Retinal pigment epithelial cell (primary cell): ENCODE results near the gene FARSA.

Experiments
- DNase-seq: peaks from one replicate; pipeline ENCODE4 v3.0.0-alpha.2; 2010; ENCODE audit warnings: low read depth
- H3K4me3 ChIP-seq: 2 replicates; pipeline ENCODE4 v1.5.1; 2011; ENCODE audit warnings: mild to moderate bottlenecking, low read length, control low read depth, moderate library complexity
- CTCF ChIP-seq: conservative IDR thresholded peaks from 2 replicates; pipeline ENCODE4 v1.5.1; 2011; ENCODE audit warnings: low read depth, low read length, control low read depth, inconsistent platforms

Gene FARSA

GRCh38 chr19:12946092-12946721 lies 12.7 kb upstream of the FARSA start:
- no peak for TF ChIP-seq CTCF
- H3K4me3 ChIP-seq: peak overlapping the region; percentile 79
- peak; percentile 55 for DNase-seq

- no peak for TF ChIP-seq CTCF
- DNase-seq: peak; percentile 90
- peak within 1 kb of the TSS; percentile 79 for H3K4me3 ChIP-seq
Measured at GRCh38 chr19:12945479-12946091, 12.1 kb upstream of the FARSA start, which contains the start of gene RAD23A. Gene RAD23A (plus strand): TSS chr19:12945862. CDS start chr19:12945949, 87 bp downstream.

GRCh38 chr19:12944104-12944674 lies 10.7 kb upstream of the FARSA start:
- no peak overlapping the region for H3K4me3 ChIP-seq
- no peak for TF ChIP-seq CTCF
- DNase-seq: no peak

- no peak for TF ChIP-seq CTCF
- no peak for DNase-seq
- H3K4me3 ChIP-seq: no peak overlapping the region
Measured at GRCh38 chr19:12943437-12944044, 10.0 kb upstream of the FARSA start.

GRCh38 chr19:12940897-12941296 lies 7.4 kb upstream of the FARSA start:
- no peak for TF ChIP-seq CTCF
- peak overlapping the region; percentile 14 for H3K4me3 ChIP-seq
- DNase-seq: no peak

- no peak for DNase-seq
Measured at GRCh38 chr19:12939975-12940423, 6.5 kb upstream of the FARSA start.

More at GRCh38 chr19:12939975-12940423, 6.5 kb upstream of the FARSA start:
- TF ChIP-seq CTCF: no peak
- peak overlapping the region; percentile 84 for H3K4me3 ChIP-seq
